Stomach (tissue), 9 donors: Measurements from ENCODE around the gene LIMS4. TPM values are rescaled to one million over a fixed set of nuclear protein-coding genes. Genes with fewer than 3 reads are reported as not detected.
"Not testable (repeated sequence)": the region's sequence is repeated elsewhere in the genome, so short reads cannot be mapped to it uniquely, and the experiment has no call there.

Source experiments
- DNase-seq, 2 donors: peaks; one replicate each; pipeline versions ENCODE4 v3.0.0 to v3.0.0-alpha.2; 2013 to 2019
- H3K27ac ChIP-seq, 5 donors: fragments of 200-600 bp in 4 of 5; sonication (generic) in 4 of 5; one replicate each; pipeline ENCODE4 v1.5.1; 2013 to 2019; ENCODE audit warnings: mild to moderate bottlenecking in 1 of 5, moderate library complexity in 1 of 5
- H3K27me3 ChIP-seq, 3 donors: fragments of 200-600 bp; sonication (generic); one replicate each; pipeline ENCODE4 v1.5.1; 2017 to 2019; ENCODE audit warnings: mixed run types in 1 of 3
- H3K36me3 ChIP-seq, 4 donors: fragments of 200-600 bp; sonication (generic); 1 replicate in 3 of 4; 2 replicates in 1 of 4; pipeline ENCODE4 v1.5.1; 2016 to 2019
- H3K4me1 ChIP-seq, 4 donors: fragments of 200-600 bp; sonication (generic); one replicate each; pipeline ENCODE4 v1.5.1; 2016 to 2019
- H3K4me3 ChIP-seq, 4 donors: fragments of 200-600 bp; sonication (generic) in 3 of 4; one replicate each; pipeline ENCODE4 v1.5.1; 2016 to 2019; ENCODE audit warnings: mild to moderate bottlenecking in 1 of 4
- H3K9me3 ChIP-seq, 4 donors: fragments of 200-600 bp; sonication (generic); one replicate each; pipeline ENCODE4 v1.5.1; 2016 to 2019
- WGBS, 5 donors: extraction: QIAGEN DNeasy Blood & Tissue Kit in 3 of 5; methylation state at CpG; one replicate each; pipeline versions ENCODE4 v1.1.5 to v1.1.7; 2013 to 2018; 5-methylcytosine and 5-hydroxymethylcytosine counted together
- intact Hi-C: fragments of 100-400 bp; cut with DNase I; formaldehyde crosslinking; loops from one replicate; pipeline ENCODE4 v1.15.1; 2023; ENCODE audit warnings: low total_unique reads
- polyA plus RNA-seq, 3 donors: library from polyadenylated mRNA; stranded (reverse); fragments of 200-250 nt; gene quantifications; one replicate each; pipeline ENCODE4 v1.2.3, GENCODE V29; 2013
- small RNA-seq, 4 donors: library from RNA; depleted of rRNA; stranded (forward); fragments of <200 nt; gene quantifications; one replicate each; pipeline ENCODE3, GENCODE V24; 2016
- total RNA-seq, 5 donors: library from RNA; depleted of rRNA; stranded (reverse); fragments of >200 nt; gene quantifications; one replicate each; pipeline versions ENCODE4 v1.1.0 to v1.2.3, GENCODE V29; 2014 to 2016
- donor health status: healthy with polysubstance abuse.
- donor health status: Bipolar disorder and iron deficiency.
- donor health status: healthy.

The LIMS4 gene
- total and polyA plus RNA-seq, 8 donors, result 0.28 to 12.5 (median 2.9) TPM; not detected in 4

DNA sequence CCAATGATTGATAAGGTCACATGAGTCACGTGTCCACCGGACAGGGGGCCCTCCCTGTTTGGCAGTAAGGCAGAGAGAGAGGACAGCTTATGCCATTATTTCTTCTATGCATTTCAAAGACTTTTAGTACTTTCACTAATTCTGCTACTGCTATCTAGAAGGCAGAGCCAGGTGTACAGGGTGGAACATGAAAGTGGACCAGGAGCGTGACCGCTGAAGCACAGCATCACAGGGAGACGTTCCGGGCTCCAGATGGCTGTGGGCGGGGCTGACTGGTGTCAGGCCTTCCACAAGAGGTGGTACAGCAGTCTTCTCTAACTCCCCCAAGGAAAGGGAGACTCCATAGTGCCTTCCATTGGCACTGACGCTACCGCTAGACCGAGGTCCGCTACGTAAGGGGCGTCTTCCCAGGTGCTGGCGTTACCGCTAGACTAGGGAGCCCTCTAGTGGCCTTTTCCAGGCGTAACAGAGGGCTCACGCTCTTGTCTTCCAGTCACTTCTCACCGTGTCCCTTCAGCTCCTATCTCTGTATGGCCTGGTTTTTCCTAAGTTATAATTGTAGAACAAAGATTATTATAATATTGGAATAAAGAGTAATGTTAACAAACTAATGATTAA lies 71.5 kb downstream of the LIMS4 start:
- H3K27ac ChIP-seq, H3K9me3 ChIP-seq, H3K36me3 ChIP-seq, intact Hi-C loops, DNase-seq, H3K27me3 ChIP-seq, H3K4me3 ChIP-seq, H3K4me1 ChIP-seq: not testable (repeated sequence)
- WGBS, 5 donors, result 0 to 14% (median 0%) methylated on average over 1 to 3 of the region's 18 CpGs

DNA sequence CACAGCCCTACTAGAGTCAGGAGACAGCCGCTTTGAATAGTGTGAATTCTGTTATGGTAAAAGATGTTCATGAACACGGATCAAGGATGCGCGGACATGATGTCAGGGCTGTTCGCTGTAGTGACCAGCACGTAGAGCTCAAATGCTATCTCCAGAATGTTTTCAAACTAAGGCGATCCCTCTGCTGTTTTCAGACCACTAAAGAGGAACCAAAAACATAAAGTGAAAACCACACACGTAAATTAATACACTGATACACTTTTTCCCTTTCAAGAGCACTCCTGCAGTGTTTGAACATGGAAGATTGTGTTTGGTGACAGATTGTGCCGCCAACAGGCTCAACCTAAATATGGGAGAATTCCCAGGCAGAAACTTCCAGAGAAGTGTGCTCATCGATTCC lies 73.2 kb downstream of the LIMS4 start:
- H3K27me3 ChIP-seq, H3K4me1 ChIP-seq, H3K36me3 ChIP-seq, H3K27ac ChIP-seq, H3K4me3 ChIP-seq, DNase-seq, intact Hi-C loops, H3K9me3 ChIP-seq: not testable (repeated sequence)
- WGBS, 5 donors, result no CpG with 5 or more reads among the region's 10 CpGs

DNA sequence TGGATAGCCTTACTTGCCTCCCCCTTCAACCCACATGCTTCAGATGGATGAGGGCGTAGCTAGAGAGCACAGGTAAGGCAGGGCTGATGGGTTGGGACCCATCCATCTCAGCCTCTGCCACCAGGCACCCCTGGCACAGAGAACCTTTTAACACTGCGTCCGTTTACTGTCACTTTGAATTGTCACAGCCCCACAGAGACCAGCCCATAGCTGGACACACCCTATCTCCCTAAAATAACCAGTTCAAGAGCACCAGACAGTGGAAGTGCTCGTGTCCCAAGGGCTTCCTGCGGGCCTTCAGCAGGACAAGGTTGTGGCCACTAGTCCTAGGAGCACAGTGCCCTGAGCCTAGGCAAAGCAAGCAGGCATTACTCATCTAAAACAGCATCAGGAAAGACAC lies 76.6 kb downstream of the LIMS4 start:
- WGBS, 5 donors, result 80 to 85% methylated on average over 1 of the region's 5 CpGs; no CpG with 5 or more reads in 3 of the 5 donors
- intact Hi-C loops, H3K36me3 ChIP-seq, H3K4me1 ChIP-seq, DNase-seq, H3K27me3 ChIP-seq, H3K9me3 ChIP-seq, H3K4me3 ChIP-seq, H3K27ac ChIP-seq: not testable (repeated sequence)

Small RNA genes within 50 kb of the gene (small RNA-seq; reads per million reads assigned to genes)
- gene AC108938.1, result 0 reads per million in 4 donors

Other genes starting within 250 kb of the LIMS4 start
- gene RGPD6, start 104.4 kb upstream of the LIMS4 start, total RNA-seq, result 100 to 1,000 TPM in 1 of 5 donors, 10 to 100 TPM in 4; 36.2 to 181 (median 44.6) TPM
- 1 to 10 TPM; 2.3 to 5.8 (median 2.4) TPM for gene RGPD6, start 104.4 kb upstream of the LIMS4 start, polyA plus RNA-seq
- gene BUB1, start 205.2 kb upstream of the LIMS4 start, total RNA-seq, result 10 to 100 TPM in 1 of 5 donors, 1 to 10 TPM in 2, under 1 TPM in 2; 0.29 to 11.1 (median 9.0) TPM
- 1 to 10 TPM in 2 of 3 donors, under 1 TPM in 1; 0.61 to 3.2 (median 1.7) TPM for gene BUB1, start 205.2 kb upstream of the LIMS4 start, polyA plus RNA-seq